ENCODE data around the gene SET. TPM values are rescaled to one million over a fixed set of nuclear protein-coding genes. Genes with fewer than 3 reads are reported as not detected.
A peak's percentile ranks its signal among the peaks of the same experiment; 100 is the strongest.

The SET gene
- total RNA-seq, 1 experiment from 2014 or later, result 563 TPM

- ChIA-PET CTCF (interaction anchor here (0.7 to 1.4 kb wide), 2 partner anchors 34 to 55 kb away, joined by 3 to 5 read pairs; no protein-coding TSS in a partner anchor), POLR2A (interaction anchor here (1.1 to 1.6 kb wide), 3 partner anchors 8 to 14 kb away, joined by 3 to 4 read pairs (median 4); no protein-coding TSS in a partner anchor)
- H3K4me3 Mint-ChIP-seq (ENCODE audit: unreplicated experiment), result no peak overlapping the region
- no peaks in the 10 kb centered on the region for H3K9me3 Mint-ChIP-seq (ENCODE audit: unreplicated experiment)
- TF ChIP-seq CTCF (IDR thresholded peaks at IDR 0.05; ENCODE audit: unreplicated experiment), result no peak
- BruUV-seq (replicated peaks), result no TSS peak
- no peak overlapping the region for H3K27ac Mint-ChIP-seq (ENCODE audit: low read depth, unreplicated experiment)
- no peaks in the 10 kb centered on the region for H3K4me1 Mint-ChIP-seq (ENCODE audit: insufficient read depth, unreplicated experiment)
- DNase-seq (ENCODE audit: unreplicated experiment), result no peak
- H3K36me3 Mint-ChIP-seq (ENCODE audit: insufficient read depth, unreplicated experiment), result peaks cover 12% of the 10 kb centered on the region
- intact Hi-C loops (cut with micrococcal nuclease), result no loop called here
- H3K27me3 Mint-ChIP-seq (ENCODE audit: insufficient read depth, unreplicated experiment), result no peaks in the 10 kb centered on the region
These were observed 19.2 kb upstream of the SET start for GRCh38 chr9:128669786-128670185.

GRCh38 chr9:128675382-128675781 is 13.6 kb upstream of the SET start:
- Mint-ChIP-seq H3K9me3 (ENCODE audit: unreplicated experiment) (no peaks in the 10 kb centered on the region), H3K4me1 (ENCODE audit: insufficient read depth, unreplicated experiment) (no peaks in the 10 kb centered on the region), H3K36me3 (ENCODE audit: insufficient read depth, unreplicated experiment) (peaks cover 16% of the 10 kb centered on the region), H3K4me3 (ENCODE audit: unreplicated experiment) (no peak overlapping the region), H3K27me3 (ENCODE audit: insufficient read depth, unreplicated experiment) (no peaks in the 10 kb centered on the region), H3K27ac (ENCODE audit: low read depth, unreplicated experiment) (no peak overlapping the region)
- no peak for DNase-seq (ENCODE audit: unreplicated experiment)
- intact Hi-C loops (cut with micrococcal nuclease), result no loop called here
- POLR2A ChIA-PET, result interaction anchor here (1.6 to 4.1 kb wide), 2 partner anchors 9 to 15 kb away, joined by 6 to 20 read pairs; no protein-coding TSS in a partner anchor
- no TSS peak for BruUV-seq (replicated peaks)
- CTCF ChIA-PET, result interaction anchor here (0.9 to 1.2 kb wide), 3 partner anchors 40 to 313 kb away, joined by 3 to 5 read pairs (median 3); no protein-coding TSS in a partner anchor
- TF ChIP-seq CTCF (IDR thresholded peaks at IDR 0.05; ENCODE audit: unreplicated experiment), result no peak

GRCh38 chr9:128677794-128678193 is 11.2 kb upstream of the SET start:
- DNase-seq (ENCODE audit: unreplicated experiment), result no peak
- H3K36me3 Mint-ChIP-seq (ENCODE audit: insufficient read depth, unreplicated experiment), result peaks cover 24% of the 10 kb centered on the region
- no peaks in the 10 kb centered on the region for H3K9me3 Mint-ChIP-seq (ENCODE audit: unreplicated experiment)
- H3K27ac Mint-ChIP-seq (ENCODE audit: low read depth, unreplicated experiment), result no peak overlapping the region
- BruUV-seq (replicated peaks), result no TSS peak
- POLR2A ChIA-PET, result interaction anchor here (0.8 to 1.0 kb wide), 2 partner anchors 10 to 11 kb away, joined by 3 read pairs; partner anchors contain the start of gene SET
- TF ChIP-seq CTCF (IDR thresholded peaks at IDR 0.05; ENCODE audit: unreplicated experiment), result no peak
- H3K4me3 Mint-ChIP-seq (ENCODE audit: unreplicated experiment), result no peak overlapping the region
- CTCF ChIA-PET, result interaction anchor here (0.6 to 0.7 kb wide), 4 partner anchors 8 to 318 kb away, joined by 3 to 4 read pairs (median 4); no protein-coding TSS in a partner anchor
- H3K27me3 Mint-ChIP-seq (ENCODE audit: insufficient read depth, unreplicated experiment), result no peaks in the 10 kb centered on the region
- intact Hi-C loops (cut with micrococcal nuclease), result no loop called here
- peaks cover under 1% of the 10 kb centered on the region for H3K4me1 Mint-ChIP-seq (ENCODE audit: insufficient read depth, unreplicated experiment)

GRCh38 chr9:128683340-128684064 is 5.5 kb upstream of the SET start:
- no peaks in the 10 kb centered on the region for H3K9me3 Mint-ChIP-seq (ENCODE audit: unreplicated experiment)
- peak overlapping the region; percentile 98 for H3K27ac Mint-ChIP-seq (ENCODE audit: low read depth, unreplicated experiment)
- TSS peak; percentile 77 for BruUV-seq (replicated peaks)
- TF ChIP-seq CTCF (IDR thresholded peaks at IDR 0.05; ENCODE audit: unreplicated experiment), result no peak
- DNase-seq (ENCODE audit: unreplicated experiment), result peak; percentile 93
- intact Hi-C loops (cut with micrococcal nuclease), result loop anchor here (5.0 kb wide), 1 partner anchor 46 kb away; no protein-coding TSS in a partner anchor
- ChIA-PET POLR2A (interaction anchor here (0.6 to 4.2 kb wide), 32 partner anchors 9 to 352 kb away, joined by 3 to 64 read pairs (median 6); partner anchors contain the start of genes DOLK, DYNC2I2, NUP188 and PKN3), CTCF (interaction anchor here (0.6 to 3.2 kb wide), 4 partner anchors 25 to 134 kb away, joined by 3 to 17 read pairs (median 4); partner anchors contain the start of gene ENDOG)
- no peaks in the 10 kb centered on the region for H3K27me3 Mint-ChIP-seq (ENCODE audit: insufficient read depth, unreplicated experiment)
- H3K4me1 Mint-ChIP-seq (ENCODE audit: insufficient read depth, unreplicated experiment), result peaks cover 33% of the 10 kb centered on the region
- H3K4me3 Mint-ChIP-seq (ENCODE audit: unreplicated experiment), result peak overlapping the region; percentile 100
- H3K36me3 Mint-ChIP-seq (ENCODE audit: insufficient read depth, unreplicated experiment), result peaks cover 29% of the 10 kb centered on the region
